HL-60 (cell line): Measurements from ENCODE around the gene HOXB7.

ENCODE experiments used
- DNase-seq, 2 experiments: peaks; one replicate each; pipeline ENCODE4 v3.0.0-alpha.2; 2010 to 2020; ENCODE audit warnings: low read depth in 1 of 2, low spot score in 1 of 2
- H3K27ac ChIP-seq: fragments of 250-450 bp; sonication (Bioruptor Pico); replicated peaks from 2 replicates; pipeline ENCODE4 v1.5.1; 2020; ENCODE audit warnings: mild to moderate bottlenecking, moderate library complexity
- H3K27me3 ChIP-seq: fragments of 250-450 bp; sonication (Bioruptor Pico); 2 replicates; pipeline ENCODE4 v1.5.1; 2021; ENCODE audit warnings: mild to moderate bottlenecking, moderate library complexity; ENCODE audit not compliant: insufficient read depth, poor library complexity, severe bottlenecking
- H3K4me3 ChIP-seq: replicated peaks from 2 replicates; pipeline ENCODE4 v1.5.1; 2011; ENCODE audit warnings: mild to moderate bottlenecking, control low read depth, low read length; ENCODE audit not compliant: insufficient read depth
- GABPA ChIP-seq: IDR thresholded peaks from 2 replicates; pipeline ENCODE4 v1.6.1; 2012; ENCODE audit warnings: low read depth
- POLR2AphosphoS5 ChIP-seq: IDR thresholded peaks from 2 replicates; pipeline ENCODE4 v1.6.1; 2012; ENCODE audit warnings: low read depth
- REST ChIP-seq: IDR thresholded peaks from 2 replicates; pipeline ENCODE4 v1.6.1; 2012; ENCODE audit warnings: low read depth; ENCODE audit not compliant: insufficient replicate concordance
- SPI1 ChIP-seq: IDR thresholded peaks from 2 replicates; pipeline ENCODE4 v1.6.1; 2012; ENCODE audit warnings: low read depth, mild to moderate bottlenecking, borderline replicate concordance
- TF ChIP-seq, protein P1 (sequence below): IDR thresholded peaks from one replicate; pipeline ENCODE4 v1.5.1; 2011; ENCODE audit warnings: low read length, control low read depth, inconsistent platforms; ENCODE audit not compliant: insufficient read depth

HOXB7 gene

GRCh38 chr17:48633266-48633677 is 22.5 kb upstream of the HOXB7 start:
- Histone ChIP-seq H3K4me3 (no peak overlapping the region), H3K27me3 (peaks cover 85% of the 10 kb centered on the region), H3K27ac (no peak overlapping the region)
- TF ChIP-seq, protein P1, sequence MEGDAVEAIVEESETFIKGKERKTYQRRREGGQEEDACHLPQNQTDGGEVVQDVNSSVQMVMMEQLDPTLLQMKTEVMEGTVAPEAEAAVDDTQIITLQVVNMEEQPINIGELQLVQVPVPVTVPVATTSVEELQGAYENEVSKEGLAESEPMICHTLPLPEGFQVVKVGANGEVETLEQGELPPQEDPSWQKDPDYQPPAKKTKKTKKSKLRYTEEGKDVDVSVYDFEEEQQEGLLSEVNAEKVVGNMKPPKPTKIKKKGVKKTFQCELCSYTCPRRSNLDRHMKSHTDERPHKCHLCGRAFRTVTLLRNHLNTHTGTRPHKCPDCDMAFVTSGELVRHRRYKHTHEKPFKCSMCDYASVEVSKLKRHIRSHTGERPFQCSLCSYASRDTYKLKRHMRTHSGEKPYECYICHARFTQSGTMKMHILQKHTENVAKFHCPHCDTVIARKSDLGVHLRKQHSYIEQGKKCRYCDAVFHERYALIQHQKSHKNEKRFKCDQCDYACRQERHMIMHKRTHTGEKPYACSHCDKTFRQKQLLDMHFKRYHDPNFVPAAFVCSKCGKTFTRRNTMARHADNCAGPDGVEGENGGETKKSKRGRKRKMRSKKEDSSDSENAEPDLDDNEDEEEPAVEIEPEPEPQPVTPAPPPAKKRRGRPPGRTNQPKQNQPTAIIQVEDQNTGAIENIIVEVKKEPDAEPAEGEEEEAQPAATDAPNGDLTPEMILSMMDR, result no peak
- TF ChIP-seq POLR2AphosphoS5 (no peak), REST (no peak), SPI1 (no peak), GABPA (no peak)
- no peak for DNase-seq

GRCh38 chr17:48632579-48633265 is 21.9 kb upstream of the HOXB7 start:
- no peak for DNase-seq
- H3K27me3 ChIP-seq, result peaks cover 87% of the 10 kb centered on the region
- TF ChIP-seq REST (no peak), GABPA (no peak), POLR2AphosphoS5 (no peak), SPI1 (no peak)
- TF ChIP-seq, protein P1, result no peak
- H3K4me3 ChIP-seq, result no peak overlapping the region
- H3K27ac ChIP-seq, result no peak overlapping the region

DNA sequence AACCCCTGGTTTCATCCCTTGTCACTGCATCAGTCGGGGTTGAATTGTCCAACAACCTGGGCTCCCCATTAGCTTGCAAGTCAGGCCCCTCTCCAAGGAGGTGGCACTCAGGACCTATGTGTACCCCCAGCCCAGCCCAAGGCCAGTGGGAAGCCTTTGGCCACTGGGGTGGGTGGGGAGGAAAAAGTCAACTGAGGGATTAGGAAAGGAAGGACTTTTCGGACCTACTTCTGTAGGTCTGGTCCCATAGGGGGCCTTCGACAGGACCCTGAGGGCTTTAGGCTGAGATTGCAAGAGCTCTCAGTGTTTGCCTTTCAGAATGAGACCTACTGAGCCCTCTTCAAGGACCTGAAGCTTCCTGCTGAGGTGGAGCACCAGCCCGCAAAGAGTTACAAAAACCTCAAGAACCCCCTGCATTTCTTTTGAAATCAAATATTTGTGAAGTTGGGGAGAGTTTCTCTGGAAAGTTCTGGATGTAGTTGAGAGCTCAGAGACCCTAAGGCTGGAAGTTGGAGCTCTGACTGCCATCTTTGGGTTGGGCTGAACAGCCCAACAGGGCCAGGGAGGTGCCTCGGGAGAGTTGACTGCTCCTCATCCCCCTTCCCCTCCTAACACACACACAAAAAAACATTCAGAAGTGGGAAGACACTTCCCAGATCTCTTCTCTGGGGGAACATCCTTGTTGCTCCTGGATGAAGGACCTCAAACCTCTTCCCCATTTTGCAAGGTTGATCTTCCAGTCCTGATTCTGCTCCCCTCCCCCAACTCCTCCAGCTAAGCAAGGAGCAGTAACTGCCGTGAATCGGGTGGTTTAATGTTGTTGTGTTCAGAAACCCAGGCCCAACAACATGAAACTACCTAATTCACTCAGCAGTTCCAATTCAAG is 21.1 kb upstream of the HOXB7 start:
- Histone ChIP-seq H3K27me3 (peaks cover 87% of the 10 kb centered on the region), H3K27ac (no peak overlapping the region), H3K4me3 (no peak overlapping the region)
- no peak for DNase-seq
- TF ChIP-seq REST (no peak), POLR2AphosphoS5 (no peak), SPI1 (no peak), GABPA (no peak)
- TF ChIP-seq, protein P1, result no peak
